Mesodermal cell (in vitro differentiated cells): ENCODE results near the gene ZFP14.

Experiments
- H3K27ac ChIP-seq: 2 replicates; pipeline ENCODE4 v1.7.0; 2013; ENCODE audit warnings: mild to moderate bottlenecking, low read depth, low read length, moderate library complexity; ENCODE audit not compliant: severe bottlenecking
- H3K36me3 ChIP-seq: 2 replicates; pipeline ENCODE4 v1.7.1; 2013; ENCODE audit warnings: mild to moderate bottlenecking, low read length, moderate library complexity; ENCODE audit not compliant: control insufficient read depth, insufficient read depth
- H3K4me1 ChIP-seq: one replicate; pipeline ENCODE4 v1.7.1; 2013; ENCODE audit warnings: mild to moderate bottlenecking, low read length; ENCODE audit not compliant: insufficient read depth, control insufficient read depth, poor library complexity, severe bottlenecking
- H3K4me3 ChIP-seq: 2 replicates; pipeline ENCODE4 v1.7.0; 2013; ENCODE audit warnings: low read length, control low read depth, mild to moderate bottlenecking; ENCODE audit not compliant: insufficient read depth, poor library complexity, severe bottlenecking; ENCODE audit errors: extremely low read depth
- H3K9me3 ChIP-seq: 2 replicates; pipeline ENCODE4 v1.7.1; 2013; ENCODE audit warnings: mild to moderate bottlenecking, low read length, moderate library complexity; ENCODE audit not compliant: control insufficient read depth
- WGBS, 2 experiments: methylation state at CpG; one replicate each; pipeline ENCODE4 v1.1.5; 2013; ENCODE audit warnings: missing lambda C conversion rate in 2 of 2; ENCODE audit not compliant: insufficient coverage in 2 of 2; 5-methylcytosine and 5-hydroxymethylcytosine counted together

Gene ZFP14

DNA sequence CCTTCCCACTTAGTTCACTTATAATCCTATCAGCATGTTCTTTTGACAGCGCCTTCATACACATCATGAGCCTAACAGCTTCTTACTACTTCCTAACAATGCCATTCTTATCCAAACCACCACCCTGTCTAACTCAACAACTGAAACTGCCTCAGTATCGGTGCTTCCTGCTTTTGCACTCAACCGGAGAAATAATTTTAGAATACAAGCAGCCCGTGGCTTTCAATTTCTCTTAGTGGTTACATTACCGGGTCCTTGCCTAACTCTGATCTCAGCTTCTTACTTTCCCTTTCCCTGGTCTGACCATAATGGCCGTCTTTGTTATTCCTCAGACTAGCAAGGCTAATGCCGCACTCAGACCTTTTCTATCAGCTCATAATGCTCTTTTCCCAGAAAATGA lies 22.5 kb upstream of the ZFP14 start:
- H3K4me1 ChIP-seq, result no peaks in the 10 kb centered on the region
- 96 to 100% methylated on average over 7 of the region's 7 CpGs for WGBS, 2 experiments
- peaks cover 88% of the 10 kb centered on the region for H3K36me3 ChIP-seq
- no peak overlapping the region for H3K4me3 ChIP-seq
- peaks cover 23% of the 10 kb centered on the region for H3K9me3 ChIP-seq
- no peak overlapping the region for H3K27ac ChIP-seq

DNA sequence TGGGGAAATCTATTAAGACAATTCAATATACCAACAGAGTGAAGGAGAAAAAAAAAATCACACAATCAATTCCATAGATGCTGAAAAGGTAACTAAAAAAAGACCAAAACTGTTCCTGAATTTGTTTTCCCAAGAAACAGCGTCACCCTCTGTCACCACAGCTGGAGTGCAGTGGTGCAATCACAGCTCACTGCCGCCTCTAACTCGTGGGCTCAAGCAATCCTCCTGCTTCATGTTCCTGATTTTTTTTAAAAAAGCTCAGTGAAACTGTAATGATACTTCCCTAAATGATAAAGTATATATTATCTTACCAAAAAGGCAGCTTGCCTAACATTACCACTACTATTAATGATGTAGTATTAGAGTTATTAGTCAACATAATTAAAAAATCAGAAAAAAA lies 19.6 kb upstream of the ZFP14 start:
- Histone ChIP-seq H3K9me3 (peaks cover 45% of the 10 kb centered on the region), H3K36me3 (peaks cover 88% of the 10 kb centered on the region), H3K4me3 (no peak overlapping the region), H3K4me1 (no peaks in the 10 kb centered on the region), H3K27ac (no peak overlapping the region)
- WGBS, 2 experiments, result 89 to 100% methylated on average over 1 to 3 of the region's 3 CpGs

DNA sequence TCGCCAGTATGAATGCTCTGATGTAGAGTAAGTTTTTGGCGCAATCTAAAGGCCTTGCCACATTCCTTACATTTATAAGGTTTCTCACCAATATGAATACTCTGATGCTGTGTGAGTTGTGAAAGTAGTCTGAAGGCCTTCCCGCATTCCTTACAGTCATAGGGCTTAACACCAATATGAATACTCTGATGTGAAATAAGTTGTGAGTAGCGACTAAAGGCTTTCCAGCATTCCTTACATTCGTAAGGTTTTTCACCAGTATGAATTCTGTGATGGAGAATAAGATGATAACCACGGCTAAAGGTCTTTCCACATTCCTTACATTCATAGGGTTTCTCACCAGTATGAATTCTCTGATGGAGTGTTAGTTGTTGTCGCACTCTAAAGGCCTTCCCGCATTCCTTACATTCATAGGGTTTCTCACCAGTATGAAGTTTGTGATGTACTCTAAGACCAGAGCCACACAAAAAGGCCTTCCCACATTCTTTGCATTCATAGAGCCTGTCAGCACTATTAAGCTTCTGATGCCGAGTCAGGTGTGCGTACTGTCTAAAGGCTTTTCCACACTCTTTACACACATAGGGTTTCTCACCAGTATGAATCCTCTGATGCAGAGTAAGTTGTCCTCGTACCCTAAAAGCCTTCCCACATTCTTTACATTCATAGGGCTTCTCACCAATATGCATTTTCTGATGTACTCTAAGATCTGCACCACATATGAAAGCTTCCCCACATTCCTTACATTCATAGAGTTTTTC lies 14.1 kb upstream of the ZFP14 start:
- H3K9me3 ChIP-seq, result peaks cover 74% of the 10 kb centered on the region
- peaks cover 67% of the 10 kb centered on the region for H3K36me3 ChIP-seq
- H3K4me1 ChIP-seq, result no peaks in the 10 kb centered on the region
- 96 to 98% methylated on average over 3 to 5 of the region's 11 CpGs for WGBS, 2 experiments
- no peak overlapping the region for H3K4me3 ChIP-seq
- H3K27ac ChIP-seq, result no peak overlapping the region

DNA sequence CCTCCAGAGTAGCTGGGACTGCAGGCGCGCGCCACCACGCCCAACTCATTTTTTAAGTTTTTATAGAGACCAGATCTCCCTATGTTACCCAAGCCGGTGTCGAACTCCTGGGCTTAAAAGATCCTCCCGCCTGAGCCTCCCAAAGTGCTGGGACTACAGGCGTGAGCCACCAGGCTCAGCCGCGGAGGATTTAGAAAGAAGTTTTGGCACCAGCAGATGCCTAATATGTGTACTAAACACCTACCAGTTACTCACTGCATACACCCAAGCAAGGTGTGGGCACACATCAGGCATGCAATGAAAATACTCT lies 464 bp upstream of the ZFP14 start:
- Histone ChIP-seq H3K27ac (no peak overlapping the region), H3K9me3 (peaks cover 9% of the 10 kb centered on the region), H3K4me3 (peak overlapping the region; percentile 83), H3K36me3 (peaks cover 6% of the 10 kb centered on the region), H3K4me1 (no peaks in the 10 kb centered on the region)
- WGBS, 2 experiments, result 90 to 95% methylated on average over 10 of the region's 10 CpGs

DNA sequence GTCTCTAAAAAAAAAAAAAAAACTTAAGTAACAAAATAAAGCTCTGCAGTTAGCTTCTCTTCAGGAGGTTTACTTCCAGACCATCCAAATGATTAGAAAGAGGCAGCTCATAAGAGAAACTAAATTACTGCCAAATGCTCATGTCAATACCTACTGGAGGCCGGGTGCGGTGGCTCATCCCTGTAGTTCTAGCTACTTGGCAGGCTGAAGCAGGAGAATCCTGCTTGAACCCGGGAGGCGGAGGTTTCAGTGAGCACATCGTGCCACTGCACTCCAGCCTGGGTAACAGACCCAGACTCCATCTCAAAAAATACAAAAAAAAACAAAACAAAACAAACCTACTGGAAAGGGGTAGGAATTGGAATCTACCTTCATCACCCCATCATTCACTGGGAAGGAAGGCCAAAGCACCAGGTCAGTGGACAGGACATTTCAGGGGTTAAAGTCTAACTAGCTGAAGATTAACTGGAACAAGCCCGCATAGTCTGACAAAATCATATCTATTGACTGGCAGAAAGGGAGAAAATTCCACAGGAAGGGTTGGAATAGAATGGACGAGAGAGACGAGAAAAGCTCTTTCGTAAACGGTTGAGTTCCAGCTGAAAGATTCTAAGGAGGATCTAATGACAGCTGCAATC lies 1.3 kb downstream of the ZFP14 start:
- H3K9me3 ChIP-seq, result peaks cover 9% of the 10 kb centered on the region
- no peaks in the 10 kb centered on the region for H3K4me1 ChIP-seq
- H3K36me3 ChIP-seq, result peaks cover 6% of the 10 kb centered on the region
- no peak overlapping the region for H3K27ac ChIP-seq
- H3K4me3 ChIP-seq, result peak overlapping the region; percentile 83
- WGBS, 2 experiments, result 80 to 93% methylated on average over 6 to 8 of the region's 10 CpGs

DNA sequence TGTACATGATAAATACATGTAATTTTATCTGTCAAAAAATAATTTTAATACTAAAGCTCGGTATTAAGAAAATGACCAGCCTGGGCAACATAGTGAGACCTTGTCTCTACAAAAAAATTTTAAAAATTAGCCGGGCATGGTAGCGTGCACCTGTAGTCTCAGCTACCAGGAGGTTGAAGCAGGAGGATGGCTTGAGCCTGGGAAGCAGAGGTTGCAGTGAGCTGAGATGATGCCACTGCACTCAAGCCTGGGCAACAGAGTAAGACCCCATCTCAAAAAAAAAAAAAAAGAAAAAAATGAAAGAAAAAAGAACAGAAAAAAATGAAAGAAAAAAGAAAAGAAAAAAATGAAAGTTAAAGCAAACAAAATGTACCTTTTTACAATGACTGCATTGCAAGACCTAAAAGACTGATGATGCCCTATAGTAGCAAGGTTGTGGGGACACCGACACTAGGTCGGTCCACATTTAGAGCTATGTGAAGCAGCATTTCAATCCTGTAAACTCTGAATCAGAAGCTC lies 5.3 kb downstream of the ZFP14 start:
- 100% methylated on average over 2 to 4 of the region's 5 CpGs for WGBS, 2 experiments
- H3K27ac ChIP-seq, result no peak overlapping the region
- H3K36me3 ChIP-seq, result peaks cover 11% of the 10 kb centered on the region

DNA sequence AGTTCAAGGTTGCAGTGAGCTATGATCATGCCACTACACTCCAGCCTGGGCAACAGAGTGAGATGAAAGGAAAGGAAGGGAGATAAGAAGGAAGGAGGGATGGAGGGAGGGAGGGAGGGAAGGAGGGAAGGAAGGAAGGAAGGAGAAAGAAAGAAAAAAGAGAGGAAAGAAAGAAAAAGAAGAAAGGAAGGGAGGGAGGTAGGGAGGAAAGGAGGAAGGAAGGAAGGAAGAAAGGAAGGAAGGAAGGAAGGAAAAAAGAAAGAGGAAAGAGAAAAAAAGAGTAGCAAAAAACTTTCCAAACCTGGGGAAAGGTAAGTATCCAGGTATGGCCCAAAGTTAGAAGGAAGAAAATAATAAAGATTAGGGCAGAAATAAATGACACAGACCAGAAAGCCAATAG lies 7.1 kb downstream of the ZFP14 start:
- no peaks in the 10 kb centered on the region for H3K4me1 ChIP-seq
- H3K27ac ChIP-seq, result no peak overlapping the region
- peaks cover 15% of the 10 kb centered on the region for H3K36me3 ChIP-seq
- no peak overlapping the region for H3K4me3 ChIP-seq
- H3K9me3 ChIP-seq, result no peaks in the 10 kb centered on the region

More for the DNA sequence above, 5.3 kb downstream of the ZFP14 start:
- Histone ChIP-seq H3K9me3 (no peaks in the 10 kb centered on the region), H3K4me1 (no peaks in the 10 kb centered on the region), H3K4me3 (no peak overlapping the region)

DNA sequence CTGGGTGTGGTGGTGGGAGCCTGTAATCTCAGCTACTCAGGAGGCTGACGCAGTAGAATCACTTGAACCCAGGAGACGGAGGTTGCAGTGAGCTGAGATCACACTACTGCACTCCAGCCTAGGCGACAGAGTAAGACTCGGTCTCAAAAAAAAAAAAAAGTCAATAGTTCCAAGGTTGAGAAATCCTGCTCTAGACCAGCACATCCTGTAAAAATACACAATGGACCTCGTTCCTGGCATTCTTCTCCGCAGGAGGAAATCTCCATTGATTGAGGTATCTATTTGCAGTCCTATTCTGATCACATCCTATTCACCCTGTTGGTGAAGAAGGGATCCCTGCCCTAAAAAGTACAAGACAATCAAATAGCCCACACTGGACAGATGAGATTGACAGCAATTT lies 15.2 kb downstream of the ZFP14 start:
- H3K4me1 ChIP-seq, result no peaks in the 10 kb centered on the region
- 98 to 100% methylated on average over 4 to 6 of the region's 6 CpGs for WGBS, 2 experiments
- no peak overlapping the region for H3K4me3 ChIP-seq
- H3K36me3 ChIP-seq, result peaks cover 45% of the 10 kb centered on the region
- no peak overlapping the region for H3K27ac ChIP-seq
- no peaks in the 10 kb centered on the region for H3K9me3 ChIP-seq

DNA sequence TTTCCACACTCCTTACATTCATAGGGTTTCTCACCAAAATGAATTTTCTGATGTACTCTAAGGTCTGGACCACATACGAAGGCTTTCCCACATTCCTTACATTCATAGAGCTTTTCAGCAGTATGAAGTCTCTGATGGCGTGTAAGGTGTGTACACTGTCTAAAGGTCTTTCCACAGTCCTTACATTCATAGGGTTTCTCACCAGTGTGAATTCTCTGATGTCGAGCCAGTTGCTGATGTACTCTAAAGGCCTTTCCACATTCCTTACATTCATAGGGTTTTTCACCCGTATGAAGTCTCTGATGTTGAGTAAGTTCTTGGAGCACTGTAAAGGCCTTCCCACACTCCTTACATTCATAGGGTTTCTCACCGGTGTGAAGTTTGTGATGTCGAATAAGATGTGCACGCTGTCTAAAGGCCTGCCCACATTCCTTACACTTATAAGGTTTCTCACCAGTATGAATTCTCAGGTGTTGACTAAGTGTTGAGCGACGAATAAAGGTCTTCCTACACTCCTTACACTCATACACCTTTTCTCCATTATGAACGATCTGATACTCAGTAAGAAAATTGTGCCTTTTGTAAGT lies 38.1 kb downstream of the ZFP14 start:
- no peak overlapping the region for H3K4me3 ChIP-seq
- no peaks in the 10 kb centered on the region for H3K4me1 ChIP-seq
- no peak overlapping the region for H3K27ac ChIP-seq
- peaks cover 48% of the 10 kb centered on the region for H3K9me3 ChIP-seq
- peaks cover 23% of the 10 kb centered on the region for H3K36me3 ChIP-seq
- 100% methylated on average over 2 to 3 of the region's 10 CpGs for WGBS, 2 experiments

DNA sequence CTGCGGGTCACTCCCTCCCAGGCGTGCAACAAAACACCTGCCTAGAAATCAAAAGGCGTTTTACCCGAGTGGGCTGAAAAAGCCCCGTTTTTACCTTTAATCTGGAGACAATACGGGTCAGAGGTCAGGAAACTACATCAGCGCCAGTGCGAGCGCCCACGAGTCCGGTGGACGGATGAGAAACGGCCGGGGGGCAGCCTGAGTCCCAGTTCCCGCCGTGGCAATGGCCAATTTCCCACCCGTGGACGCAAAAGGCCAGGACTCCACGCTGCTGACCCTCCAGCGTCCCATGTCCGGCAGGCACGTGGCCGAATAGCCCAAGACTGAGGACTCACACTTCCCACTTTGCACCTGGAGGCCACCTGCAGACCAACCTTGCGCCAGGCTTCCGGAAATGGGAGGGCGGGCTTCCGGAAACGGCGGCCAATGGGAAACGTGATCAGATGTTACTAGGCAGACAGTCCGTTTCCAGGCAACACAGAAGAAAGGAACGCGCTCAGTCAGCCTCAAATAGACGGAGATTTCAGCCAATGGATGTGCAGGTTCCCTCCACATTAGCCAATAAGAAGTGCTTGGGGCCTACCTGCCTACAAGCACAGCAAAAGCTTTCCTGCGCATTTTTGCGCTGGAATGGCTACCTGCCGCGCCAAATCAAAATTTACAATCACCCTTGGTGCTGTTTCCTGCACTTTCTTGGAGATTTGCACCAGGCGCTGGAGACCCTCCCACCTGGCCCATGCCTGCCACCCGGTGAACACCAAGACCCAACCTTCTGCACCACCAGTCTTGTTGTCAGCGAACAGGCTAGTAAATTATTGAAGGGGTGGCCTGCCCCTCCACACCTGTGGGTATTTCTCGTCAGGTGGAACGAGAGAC lies 47.4 kb downstream of the ZFP14 start:
- 3 to 8% methylated on average over 36 to 41 of the region's 43 CpGs for WGBS, 2 experiments
- Histone ChIP-seq H3K4me3 (peak overlapping the region; percentile 77), H3K4me1 (peaks cover 4% of the 10 kb centered on the region), H3K36me3 (peaks cover 36% of the 10 kb centered on the region), H3K27ac (peak overlapping the region; percentile 23), H3K9me3 (peaks cover 15% of the 10 kb centered on the region)
